ENCODE measurements around the gene IQSEC1. TPM values are rescaled to one million over a fixed set of nuclear protein-coding genes. Genes with fewer than 3 reads are reported as not detected.
A peak's percentile ranks its signal among the peaks of the same experiment; 100 is the strongest.

IQSEC1 gene
- total and polyA plus RNA-seq, 10 of the 15 experiments (the other 5 are each of a cell fraction or from before 2014, with no cell fraction given) = 0.92 to 55.2 (median 8.5) TPM

- TF ChIP-seq SKIL (IDR thresholded peaks at IDR 0.05; ENCODE audit: low read depth, poor library complexity, severe bottlenecking) (no peak), KAT2A (conservative IDR thresholded peaks at IDR 0.05; ENCODE audit: control insufficient read depth, low read depth, low read length) (no peak), HCFC1 (IDR thresholded peaks at IDR 0.05; ENCODE audit: low read length) (0 out of 2 replicates have a peak, but pooled peaks have one; percentile 18), NKRF (conservative IDR thresholded peaks at IDR 0.05) (no peak), NBN (IDR thresholded peaks at IDR 0.05) (0 out of 2 replicates have a peak, but pooled peaks have one; percentile 14), MEF2A (IDR thresholded peaks at IDR 0.05; ENCODE audit: insufficient read depth, low read depth, low read length) (no peak), MYC (IDR thresholded peaks at IDR 0.05; ENCODE audit: insufficient read depth, insufficient read length, insufficient replicate concordance, low read length, severe bottlenecking) (no peak), E4F1 (IDR thresholded peaks at IDR 0.05; ENCODE audit: borderline replicate concordance, partially characterized antibody) (no peak), ELK1 (IDR thresholded peaks at IDR 0.05; ENCODE audit: low read depth, low read length) (no peak), CTCF (IDR thresholded peaks at IDR 0.05 in 2 of 3, conservative IDR thresholded peaks at IDR 0.05 in 1 of 3; ENCODE audit: control insufficient read depth in 2 of 3, extremely low read depth in 1 of 3, insufficient read depth in 1 of 3, low read depth in 3 of 3, low read length in 3 of 3) (peak; percentile 94 to 98 (median 95)), YBX1 (IDR thresholded peaks at IDR 0.05) (no peak), ZNF207 (IDR thresholded peaks at IDR 0.05; ENCODE audit: borderline replicate concordance) (peak; percentile 45; the same call in 1 of the 2 replicates), CHD2 (IDR thresholded peaks at IDR 0.05; ENCODE audit: borderline replicate concordance, low read depth, low read length) (no peak), IKZF1 (conservative IDR thresholded peaks at IDR 0.05) (no peak; the same call in 1 of the 2 replicates), STAT3 (IDR thresholded peaks at IDR 0.05; ENCODE audit: low read depth, low read length) (no peak), EED (IDR thresholded peaks at IDR 0.05; ENCODE audit: low read depth) (no peak), CHD4 (IDR thresholded peaks at IDR 0.05) (no peak), SREBF1 (IDR thresholded peaks at IDR 0.05; ENCODE audit: low read length) (no peak), ATF3 (IDR thresholded peaks at IDR 0.05; ENCODE audit: borderline replicate concordance, extremely low read depth, low read depth, low read length) (no peak)
Measured at GRCh38 chr3:13091898-13092611, 18.8 kb upstream of the IQSEC1 start (continued).

Data from GM12878 (cell line).